ENCODE data around the gene WWP2.

The WWP2 gene

DNA sequence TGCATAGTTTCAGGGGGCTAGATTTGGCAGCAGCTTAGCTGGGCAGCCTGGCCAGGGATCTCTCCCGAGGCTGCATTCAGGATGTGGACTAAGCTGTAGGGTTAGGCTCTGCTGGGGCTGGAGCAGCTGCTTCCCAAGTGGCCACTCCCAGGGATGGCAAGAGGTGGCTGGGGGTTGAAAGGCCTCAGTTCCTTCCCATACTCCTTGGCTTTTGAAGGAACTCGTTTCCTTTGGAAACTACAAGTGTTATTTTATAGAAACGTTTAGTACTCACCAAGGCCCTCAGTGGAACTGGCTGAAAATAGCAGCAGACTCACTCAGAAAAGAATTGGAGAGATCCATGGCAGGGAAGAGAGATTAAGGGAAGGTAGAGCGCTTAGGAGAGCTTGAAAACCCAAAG is 76.4 kb downstream of the WWP2 start:
- TF ChIP-seq, protein P1, sequence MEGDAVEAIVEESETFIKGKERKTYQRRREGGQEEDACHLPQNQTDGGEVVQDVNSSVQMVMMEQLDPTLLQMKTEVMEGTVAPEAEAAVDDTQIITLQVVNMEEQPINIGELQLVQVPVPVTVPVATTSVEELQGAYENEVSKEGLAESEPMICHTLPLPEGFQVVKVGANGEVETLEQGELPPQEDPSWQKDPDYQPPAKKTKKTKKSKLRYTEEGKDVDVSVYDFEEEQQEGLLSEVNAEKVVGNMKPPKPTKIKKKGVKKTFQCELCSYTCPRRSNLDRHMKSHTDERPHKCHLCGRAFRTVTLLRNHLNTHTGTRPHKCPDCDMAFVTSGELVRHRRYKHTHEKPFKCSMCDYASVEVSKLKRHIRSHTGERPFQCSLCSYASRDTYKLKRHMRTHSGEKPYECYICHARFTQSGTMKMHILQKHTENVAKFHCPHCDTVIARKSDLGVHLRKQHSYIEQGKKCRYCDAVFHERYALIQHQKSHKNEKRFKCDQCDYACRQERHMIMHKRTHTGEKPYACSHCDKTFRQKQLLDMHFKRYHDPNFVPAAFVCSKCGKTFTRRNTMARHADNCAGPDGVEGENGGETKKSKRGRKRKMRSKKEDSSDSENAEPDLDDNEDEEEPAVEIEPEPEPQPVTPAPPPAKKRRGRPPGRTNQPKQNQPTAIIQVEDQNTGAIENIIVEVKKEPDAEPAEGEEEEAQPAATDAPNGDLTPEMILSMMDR (IDR thresholded peaks at IDR 0.05; ENCODE audit: low read depth, low read length): no peak
- DNase-seq (ENCODE audit: low read depth in 2 of 2): peak in 1 of 2 donors; percentile 40
- H3K4me3 ChIP-seq (replicated peaks in 1 of 2; ENCODE audit: low read depth in 2 of 2, low read length in 2 of 2): no peak overlapping the region

DNA sequence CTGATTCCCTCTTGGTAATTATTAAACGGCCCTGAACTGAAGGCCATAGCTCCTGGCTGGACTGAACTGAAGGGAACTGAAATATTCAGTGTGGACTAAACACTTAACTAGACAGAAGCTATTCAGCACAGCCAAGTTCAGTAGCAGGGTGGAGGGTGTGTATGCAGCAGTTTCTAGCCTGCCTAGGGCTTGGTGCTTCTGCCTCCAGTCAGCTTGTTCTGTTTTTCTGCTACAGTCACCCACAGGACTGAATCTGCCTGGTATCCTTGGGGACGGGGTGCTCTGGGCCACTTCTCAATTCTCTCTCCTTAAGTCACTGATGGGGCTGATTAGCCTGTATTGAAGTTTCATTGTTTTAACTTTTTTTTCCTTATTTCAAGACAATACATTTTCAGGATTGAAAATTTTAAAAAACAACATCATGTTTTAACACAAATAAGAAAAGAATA is 77.1 kb downstream of the WWP2 start:
- TF ChIP-seq, protein P1 (IDR thresholded peaks at IDR 0.05; ENCODE audit: low read depth, low read length): no peak
- H3K4me3 ChIP-seq (replicated peaks in 1 of 2; ENCODE audit: low read depth in 2 of 2, low read length in 2 of 2): no peak overlapping the region
- DNase-seq (ENCODE audit: low read depth in 2 of 2): no peak

DNA sequence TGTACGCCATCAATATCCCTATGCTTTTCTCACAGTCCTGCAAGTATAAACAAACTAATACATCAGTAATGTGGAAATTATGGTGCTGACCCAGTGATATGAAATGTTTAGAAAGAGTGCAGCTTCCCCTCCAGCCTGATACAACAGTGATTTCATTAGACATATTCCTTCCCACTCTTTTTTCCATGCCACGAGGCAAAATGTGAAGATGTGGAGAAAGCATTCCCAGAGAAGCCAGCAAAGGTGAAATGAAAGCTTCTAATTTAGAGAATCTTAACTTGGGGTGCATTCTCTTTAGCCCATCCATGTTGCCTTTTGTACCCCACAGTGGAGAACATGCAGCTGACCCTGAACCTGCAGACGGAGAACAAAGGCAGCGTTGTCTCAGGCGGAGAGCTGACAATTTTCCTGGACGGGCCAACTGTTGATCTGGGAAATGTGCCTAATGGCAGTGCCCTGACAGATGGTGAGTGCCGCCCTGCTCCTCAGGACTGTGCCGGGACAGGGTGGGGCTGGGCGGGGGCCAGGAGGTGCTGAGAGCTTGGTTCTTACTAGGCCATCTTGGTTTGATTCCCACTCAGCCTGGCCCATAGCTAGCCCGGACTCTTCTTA is 77.8 kb downstream of the WWP2 start:
- DNase-seq (ENCODE audit: low read depth in 2 of 2): no peak
- TF ChIP-seq, protein P1 (IDR thresholded peaks at IDR 0.05; ENCODE audit: low read depth, low read length): no peak
- H3K4me3 ChIP-seq (replicated peaks in 1 of 2; ENCODE audit: low read depth in 2 of 2, low read length in 2 of 2): no peak overlapping the region

DNA sequence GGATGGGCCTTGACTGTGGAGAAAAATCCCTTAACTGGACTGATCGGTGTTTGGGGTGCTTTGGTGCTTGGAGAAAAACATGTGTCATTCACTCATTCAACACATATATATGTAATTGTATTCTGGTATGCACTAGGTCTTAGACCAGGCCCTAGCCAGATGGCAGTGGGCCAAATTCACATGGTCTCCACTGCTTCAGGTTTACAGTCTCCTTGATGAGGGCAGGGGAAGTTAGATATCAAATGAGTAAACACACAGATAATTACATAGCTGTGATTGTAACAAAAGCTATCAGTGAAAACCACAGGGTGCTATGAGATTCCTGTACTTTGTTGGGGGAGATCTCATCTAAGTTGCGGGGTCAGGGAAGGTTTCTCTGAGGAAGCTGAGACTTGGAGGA is 78.8 kb downstream of the WWP2 start:
- TF ChIP-seq, protein P1 (IDR thresholded peaks at IDR 0.05; ENCODE audit: low read depth, low read length): no peak
- no peak overlapping the region for H3K4me3 ChIP-seq (replicated peaks in 1 of 2; ENCODE audit: low read depth in 2 of 2, low read length in 2 of 2)
- DNase-seq (ENCODE audit: low read depth in 2 of 2): no peak

DNA sequence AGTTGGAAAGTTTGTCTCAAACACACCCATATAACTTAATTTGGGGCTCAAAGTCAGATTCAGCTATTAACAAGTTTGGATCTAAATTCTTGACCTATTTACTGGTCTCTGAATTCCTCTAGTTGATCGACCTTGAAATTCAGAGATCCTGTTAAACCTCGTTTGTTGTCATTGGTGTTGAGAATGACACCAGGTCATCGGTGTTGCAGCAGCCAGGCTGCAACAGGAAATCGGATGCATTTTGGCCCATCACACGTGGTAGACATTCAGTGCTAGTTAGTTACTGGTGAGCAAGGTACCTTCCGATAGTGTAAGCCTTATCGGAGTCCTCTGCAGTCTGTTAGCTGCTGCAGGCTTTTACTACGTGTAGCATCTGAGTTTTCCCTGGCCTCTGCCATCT is 82.3 kb downstream of the WWP2 start:
- no peak overlapping the region for H3K4me3 ChIP-seq (replicated peaks in 1 of 2; ENCODE audit: low read depth in 2 of 2, low read length in 2 of 2)
- TF ChIP-seq, protein P1 (IDR thresholded peaks at IDR 0.05; ENCODE audit: low read depth, low read length): no peak
- DNase-seq (ENCODE audit: low read depth in 2 of 2): no peak

DNA sequence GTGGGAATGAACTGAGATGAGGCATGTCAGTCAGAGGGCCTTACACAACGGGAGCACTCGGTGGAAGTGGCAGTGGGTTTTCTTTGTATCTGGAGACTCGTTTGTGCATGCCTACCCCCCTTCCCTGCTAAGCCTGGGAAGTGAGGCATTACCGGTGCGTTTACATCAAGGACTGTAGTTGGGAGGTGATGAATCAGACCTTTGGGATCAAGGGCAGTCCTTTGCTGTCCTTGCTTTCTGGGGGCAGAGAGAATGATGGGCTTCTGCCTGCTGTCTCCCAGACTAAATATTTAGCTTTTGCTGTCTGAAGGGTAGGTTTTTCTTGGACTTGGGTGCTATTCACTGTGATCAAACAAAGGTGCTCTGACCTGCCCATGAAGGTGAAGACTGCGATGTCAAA is 83.0 kb downstream of the WWP2 start:
- no peak overlapping the region for H3K4me3 ChIP-seq (replicated peaks in 1 of 2; ENCODE audit: low read depth in 2 of 2, low read length in 2 of 2)
- TF ChIP-seq, protein P1 (IDR thresholded peaks at IDR 0.05; ENCODE audit: low read depth, low read length): no peak
- DNase-seq (ENCODE audit: low read depth in 2 of 2): no peak

DNA sequence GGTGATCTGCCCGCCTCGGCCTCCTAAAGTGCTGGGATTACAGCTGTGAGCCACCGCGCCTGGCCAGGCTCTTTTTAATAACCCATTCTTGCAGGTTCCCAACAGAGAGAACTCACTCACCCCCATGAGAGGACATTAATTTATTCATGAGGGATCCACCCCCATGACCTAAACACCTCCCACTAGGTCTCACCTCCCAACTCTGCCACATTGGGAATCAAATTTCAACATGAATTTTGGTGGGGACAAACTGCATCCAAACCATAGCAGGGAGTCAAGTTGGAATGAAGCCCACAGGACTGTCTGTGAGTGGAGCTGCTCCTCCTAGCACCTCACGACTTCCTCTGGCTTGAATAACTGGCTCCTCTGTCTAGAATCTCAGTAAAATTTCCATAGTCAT is 85.5 kb downstream of the WWP2 start:
- no peak for DNase-seq (ENCODE audit: low read depth in 2 of 2)
- no peak overlapping the region for H3K4me3 ChIP-seq (replicated peaks in 1 of 2; ENCODE audit: low read depth in 2 of 2, low read length in 2 of 2)
- TF ChIP-seq, protein P1 (IDR thresholded peaks at IDR 0.05; ENCODE audit: low read depth, low read length): no peak
